HEK293 (cell line): ENCODE results near the gene IMPACT.

Experiments used
- IKZF3 ChIP-seq: fragments of 450-650 bp; IDR thresholded peaks from 2 replicates; pipeline ENCODE4 v1.5.0; 2018; ENCODE audit warnings: missing biosample characterization, mild to moderate bottlenecking, missing genetic modification characterization, moderate library complexity
- KLF10 ChIP-seq: fragments of 450-650 bp; IDR thresholded peaks from 2 replicates; pipeline ENCODE4 v1.5.1; 2018; ENCODE audit warnings: missing biosample characterization, mild to moderate bottlenecking, missing genetic modification characterization
- MEIS1 ChIP-seq: sonication (generic); formaldehyde crosslinking; IDR thresholded peaks from 2 replicates; pipeline ENCODE4 v1.8.1; 2022; ENCODE audit warnings: missing genetic modification reagents, mild to moderate bottlenecking, borderline replicate concordance
- OSR2 ChIP-seq: fragments of 450-650 bp; formaldehyde crosslinking; IDR thresholded peaks from 2 replicates; pipeline ENCODE4 v1.5.1; 2016; ENCODE audit warnings: missing biosample characterization, missing genetic modification characterization
- SP3 ChIP-seq: fragments of 450-650 bp; formaldehyde crosslinking; IDR thresholded peaks from 2 replicates; pipeline ENCODE4 v1.5.1; 2016; ENCODE audit warnings: missing biosample characterization, missing genetic modification characterization
- WT1 ChIP-seq: fragments of 450-650 bp; formaldehyde crosslinking; IDR thresholded peaks from 2 replicates; pipeline ENCODE4 v1.5.1; 2016; ENCODE audit warnings: missing biosample characterization, missing genetic modification characterization
- ZBTB26 ChIP-seq: fragments of 450-650 bp; formaldehyde crosslinking; optimal IDR thresholded peaks from 2 replicates; pipeline ENCODE3; 2016; ENCODE audit warnings: missing biosample characterization, mild to moderate bottlenecking, missing genetic modification characterization
- ZFP3 ChIP-seq: fragments of 450-650 bp; formaldehyde crosslinking; IDR thresholded peaks from 2 replicates; pipeline ENCODE4 v1.5.1; 2016; ENCODE audit warnings: low read depth, missing biosample characterization, missing genetic modification characterization
- ZNF174 ChIP-seq: fragments of 450-650 bp; formaldehyde crosslinking; IDR thresholded peaks from 2 replicates; pipeline ENCODE4 v1.5.0; 2017; ENCODE audit warnings: missing biosample characterization, mild to moderate bottlenecking, missing genetic modification characterization
- ZNF19 ChIP-seq: fragments of 450-650 bp; formaldehyde crosslinking; IDR thresholded peaks from 2 replicates; pipeline ENCODE4; 2016; ENCODE audit warnings: missing biosample characterization, missing genetic modification characterization, low read depth
- ZNF2 ChIP-seq: fragments of 450-650 bp; formaldehyde crosslinking; IDR thresholded peaks from 2 replicates; pipeline ENCODE4 v1.5.1; 2016; ENCODE audit warnings: missing biosample characterization, missing genetic modification characterization
- ZNF274 ChIP-seq, 2 experiments: fragments of 200-500 bp in 1 of 2; fragments of 450-650 bp in 1 of 2; sonication (Bioruptor generic) in 1 of 2; formaldehyde crosslinking in 1 of 2; IDR thresholded peaks; 2 replicates each; pipeline versions ENCODE4 v1.5.1 to v1.6.1; 2014 to 2016; ENCODE audit warnings: borderline replicate concordance in 1 of 2, inconsistent platforms in 1 of 2, low read length in 1 of 2, missing biosample characterization in 1 of 2, missing genetic modification characterization in 1 of 2
- ZNF391 ChIP-seq: fragments of 450-650 bp; formaldehyde crosslinking; IDR thresholded peaks from 2 replicates; pipeline ENCODE4 v1.5.1; 2016; ENCODE audit warnings: low read depth, missing biosample characterization, missing genetic modification characterization, borderline replicate concordance
- ZNF426 ChIP-seq: fragments of 450-650 bp; formaldehyde crosslinking; IDR thresholded peaks from 2 replicates; pipeline ENCODE4 v1.5.1; 2017; ENCODE audit warnings: missing biosample characterization, missing genetic modification characterization, mild to moderate bottlenecking, inconsistent platforms, moderate library complexity
- ZNF449 ChIP-seq: fragments of 450-650 bp; formaldehyde crosslinking; IDR thresholded peaks from 2 replicates; pipeline ENCODE4 v1.5.1; 2017; ENCODE audit warnings: missing biosample characterization, mild to moderate bottlenecking, missing genetic modification characterization, moderate library complexity
- ZNF48 ChIP-seq: fragments of 450-650 bp; formaldehyde crosslinking; IDR thresholded peaks from 2 replicates; pipeline ENCODE4 v1.5.1; 2016; ENCODE audit warnings: missing biosample characterization, missing genetic modification characterization
- ZNF549 ChIP-seq: fragments of 450-650 bp; IDR thresholded peaks from 2 replicates; pipeline ENCODE4 v1.5.1; 2018; ENCODE audit warnings: missing biosample characterization, missing genetic modification characterization, mild to moderate bottlenecking, inconsistent platforms, moderate library complexity
- ZNF561 ChIP-seq: fragments of 450-650 bp; IDR thresholded peaks from 2 replicates; pipeline ENCODE4 v1.5.1; 2018; ENCODE audit warnings: missing biosample characterization, missing genetic modification characterization, borderline replicate concordance
- ZNF664 ChIP-seq: fragments of 450-650 bp; formaldehyde crosslinking; IDR thresholded peaks from 2 replicates; pipeline ENCODE4 v1.5.1; 2016; ENCODE audit warnings: missing biosample characterization, missing genetic modification characterization
- ZSCAN23 ChIP-seq: fragments of 450-650 bp; formaldehyde crosslinking; IDR thresholded peaks from 2 replicates; pipeline ENCODE4 v1.5.1; 2016; ENCODE audit warnings: missing biosample characterization, missing genetic modification characterization
- TF ChIP-seq, protein P1 (sequence below): fragments of 450-650 bp; formaldehyde crosslinking; conservative IDR thresholded peaks from 2 replicates; pipeline ENCODE4 v1.5.1; 2016; ENCODE audit warnings: low read depth, missing biosample characterization, missing genetic modification characterization
- TF ChIP-seq, protein P2 (sequence below): fragments of 450-650 bp; formaldehyde crosslinking; conservative IDR thresholded peaks from 2 replicates; pipeline ENCODE4 v1.5.1; 2016; ENCODE audit warnings: low read depth, missing biosample characterization, missing genetic modification characterization
- TF ChIP-seq, protein P3 (sequence below): fragments of 450-650 bp; formaldehyde crosslinking; IDR thresholded peaks from 2 replicates; pipeline ENCODE4 v1.5.1; 2016; ENCODE audit warnings: missing biosample characterization, missing genetic modification characterization
- TF ChIP-seq, protein P4 (sequence below): fragments of 450-650 bp; formaldehyde crosslinking; IDR thresholded peaks from 2 replicates; pipeline ENCODE4 v1.5.1; 2016; ENCODE audit warnings: missing biosample characterization, missing genetic modification characterization

The IMPACT gene

GRCh38 chr18:24397694-24398368 is 28.6 kb upstream of the IMPACT start, which contains the start of gene OSBPL1A (continued):
- TF ChIP-seq, protein P1, sequence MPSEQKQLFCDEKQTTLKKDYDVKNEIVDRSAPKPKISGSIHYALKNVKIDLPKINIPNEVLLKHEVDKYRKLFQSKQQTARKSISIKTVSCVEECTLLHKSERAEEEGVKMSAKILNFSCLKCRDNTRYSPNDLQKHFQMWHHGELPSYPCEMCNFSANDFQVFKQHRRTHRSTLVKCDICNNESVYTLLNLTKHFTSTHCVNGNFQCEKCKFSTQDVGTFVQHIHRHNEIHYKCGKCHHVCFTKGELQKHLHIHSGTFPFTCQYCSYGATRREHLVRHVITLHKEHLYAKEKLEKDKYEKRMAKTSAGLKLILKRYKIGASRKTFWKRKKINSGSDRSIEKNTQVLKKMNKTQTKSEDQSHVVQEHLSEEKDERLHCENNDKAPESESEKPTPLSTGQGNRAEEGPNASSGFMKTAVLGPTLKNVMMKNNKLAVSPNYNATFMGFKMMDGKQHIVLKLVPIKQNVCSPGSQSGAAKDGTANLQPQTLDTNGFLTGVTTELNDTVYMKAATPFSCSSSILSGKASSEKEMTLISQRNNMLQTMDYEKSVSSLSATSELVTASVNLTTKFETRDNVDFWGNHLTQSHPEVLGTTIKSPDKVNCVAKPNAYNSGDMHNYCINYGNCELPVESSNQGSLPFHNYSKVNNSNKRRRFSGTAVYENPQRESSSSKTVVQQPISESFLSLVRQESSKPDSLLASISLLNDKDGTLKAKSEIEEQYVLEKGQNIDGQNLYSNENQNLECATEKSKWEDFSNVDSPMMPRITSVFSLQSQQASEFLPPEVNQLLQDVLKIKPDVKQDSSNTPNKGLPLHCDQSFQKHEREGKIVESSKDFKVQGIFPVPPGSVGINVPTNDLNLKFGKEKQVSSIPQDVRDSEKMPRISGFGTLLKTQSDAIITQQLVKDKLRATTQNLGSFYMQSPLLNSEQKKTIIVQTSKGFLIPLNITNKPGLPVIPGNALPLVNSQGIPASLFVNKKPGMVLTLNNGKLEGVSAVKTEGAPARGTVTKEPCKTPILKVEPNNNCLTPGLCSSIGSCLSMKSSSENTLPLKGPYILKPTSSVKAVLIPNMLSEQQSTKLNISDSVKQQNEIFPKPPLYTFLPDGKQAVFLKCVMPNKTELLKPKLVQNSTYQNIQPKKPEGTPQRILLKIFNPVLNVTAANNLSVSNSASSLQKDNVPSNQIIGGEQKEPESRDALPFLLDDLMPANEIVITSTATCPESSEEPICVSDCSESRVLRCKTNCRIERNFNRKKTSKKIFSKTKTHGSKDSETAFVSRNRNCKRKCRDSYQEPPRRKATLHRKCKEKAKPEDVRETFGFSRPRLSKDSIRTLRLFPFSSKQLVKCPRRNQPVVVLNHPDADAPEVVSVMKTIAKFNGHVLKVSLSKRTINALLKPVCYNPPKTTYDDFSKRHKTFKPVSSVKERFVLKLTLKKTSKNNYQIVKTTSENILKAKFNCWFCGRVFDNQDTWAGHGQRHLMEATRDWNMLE (tag by site-specific recombination): no peak
- peak; percentile 99 for TF ChIP-seq ZBTB26 (tag by site-specific recombination)
- TF ChIP-seq ZNF2 (tag by site-specific recombination): no peak
- 0 out of 2 replicates have a peak, but pooled peaks have one; percentile 17 for TF ChIP-seq ZNF391 (tag by site-specific recombination)
- no peak for TF ChIP-seq ZNF174
- TF ChIP-seq ZFP3: no peak
- TF ChIP-seq IKZF3: peak; percentile 68
- no peak; the same call in 1 of the 2 replicates for TF ChIP-seq ZNF561 (tag by site-specific recombination)
- TF ChIP-seq ZNF48 (tag by site-specific recombination): no peak
- TF ChIP-seq, protein P2, sequence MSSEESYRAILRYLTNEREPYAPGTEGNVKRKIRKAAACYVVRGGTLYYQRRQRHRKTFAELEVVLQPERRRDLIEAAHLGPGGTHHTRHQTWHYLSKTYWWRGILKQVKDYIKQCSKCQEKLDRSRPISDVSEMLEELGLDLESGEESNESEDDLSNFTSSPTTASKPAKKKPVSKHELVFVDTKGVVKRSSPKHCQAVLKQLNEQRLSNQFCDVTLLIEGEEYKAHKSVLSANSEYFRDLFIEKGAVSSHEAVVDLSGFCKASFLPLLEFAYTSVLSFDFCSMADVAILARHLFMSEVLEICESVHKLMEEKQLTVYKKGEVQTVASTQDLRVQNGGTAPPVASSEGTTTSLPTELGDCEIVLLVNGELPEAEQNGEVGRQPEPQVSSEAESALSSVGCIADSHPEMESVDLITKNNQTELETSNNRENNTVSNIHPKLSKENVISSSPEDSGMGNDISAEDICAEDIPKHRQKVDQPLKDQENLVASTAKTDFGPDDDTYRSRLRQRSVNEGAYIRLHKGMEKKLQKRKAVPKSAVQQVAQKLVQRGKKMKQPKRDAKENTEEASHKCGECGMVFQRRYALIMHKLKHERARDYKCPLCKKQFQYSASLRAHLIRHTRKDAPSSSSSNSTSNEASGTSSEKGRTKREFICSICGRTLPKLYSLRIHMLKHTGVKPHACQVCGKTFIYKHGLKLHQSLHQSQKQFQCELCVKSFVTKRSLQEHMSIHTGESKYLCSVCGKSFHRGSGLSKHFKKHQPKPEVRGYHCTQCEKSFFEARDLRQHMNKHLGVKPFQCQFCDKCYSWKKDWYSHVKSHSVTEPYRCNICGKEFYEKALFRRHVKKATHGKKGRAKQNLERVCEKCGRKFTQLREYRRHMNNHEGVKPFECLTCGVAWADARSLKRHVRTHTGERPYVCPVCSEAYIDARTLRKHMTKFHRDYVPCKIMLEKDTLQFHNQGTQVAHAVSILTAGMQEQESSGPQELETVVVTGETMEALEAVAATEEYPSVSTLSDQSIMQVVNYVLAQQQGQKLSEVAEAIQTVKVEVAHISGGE (tag by site-specific recombination): peak; percentile 7; the same call in 1 of the 2 replicates
- no peak for TF ChIP-seq ZNF19 (tag by site-specific recombination)
- no peak for TF ChIP-seq ZNF664 (tag by site-specific recombination)
- no peak for TF ChIP-seq ZSCAN23
- TF ChIP-seq OSR2: 0 out of 2 replicates have a peak, but pooled peaks have one; percentile 26
- TF ChIP-seq MEIS1 (CRISPR knock-in tag): no peak
- TF ChIP-seq ZNF549 (tag by site-specific recombination): no peak
- TF ChIP-seq SP3 (tag by site-specific recombination): peak; percentile 98
- TF ChIP-seq, protein P3, sequence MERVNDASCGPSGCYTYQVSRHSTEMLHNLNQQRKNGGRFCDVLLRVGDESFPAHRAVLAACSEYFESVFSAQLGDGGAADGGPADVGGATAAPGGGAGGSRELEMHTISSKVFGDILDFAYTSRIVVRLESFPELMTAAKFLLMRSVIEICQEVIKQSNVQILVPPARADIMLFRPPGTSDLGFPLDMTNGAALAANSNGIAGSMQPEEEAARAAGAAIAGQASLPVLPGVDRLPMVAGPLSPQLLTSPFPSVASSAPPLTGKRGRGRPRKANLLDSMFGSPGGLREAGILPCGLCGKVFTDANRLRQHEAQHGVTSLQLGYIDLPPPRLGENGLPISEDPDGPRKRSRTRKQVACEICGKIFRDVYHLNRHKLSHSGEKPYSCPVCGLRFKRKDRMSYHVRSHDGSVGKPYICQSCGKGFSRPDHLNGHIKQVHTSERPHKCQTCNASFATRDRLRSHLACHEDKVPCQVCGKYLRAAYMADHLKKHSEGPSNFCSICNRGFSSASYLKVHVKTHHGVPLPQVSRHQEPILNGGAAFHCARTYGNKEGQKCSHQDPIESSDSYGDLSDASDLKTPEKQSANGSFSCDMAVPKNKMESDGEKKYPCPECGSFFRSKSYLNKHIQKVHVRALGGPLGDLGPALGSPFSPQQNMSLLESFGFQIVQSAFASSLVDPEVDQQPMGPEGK (tag by site-specific recombination): peak; percentile 86
- no peak for TF ChIP-seq ZNF274 (IDR thresholded peaks at IDR 0.05; ENCODE audit: low read length)
- TF ChIP-seq ZNF274 (tag by site-specific recombination; IDR thresholded peaks at IDR 0.05; ENCODE audit: borderline replicate concordance): no peak
- TF ChIP-seq ZNF426: no peak
- peak; percentile 99 for TF ChIP-seq KLF10 (tag by site-specific recombination)
- TF ChIP-seq, protein P4, sequence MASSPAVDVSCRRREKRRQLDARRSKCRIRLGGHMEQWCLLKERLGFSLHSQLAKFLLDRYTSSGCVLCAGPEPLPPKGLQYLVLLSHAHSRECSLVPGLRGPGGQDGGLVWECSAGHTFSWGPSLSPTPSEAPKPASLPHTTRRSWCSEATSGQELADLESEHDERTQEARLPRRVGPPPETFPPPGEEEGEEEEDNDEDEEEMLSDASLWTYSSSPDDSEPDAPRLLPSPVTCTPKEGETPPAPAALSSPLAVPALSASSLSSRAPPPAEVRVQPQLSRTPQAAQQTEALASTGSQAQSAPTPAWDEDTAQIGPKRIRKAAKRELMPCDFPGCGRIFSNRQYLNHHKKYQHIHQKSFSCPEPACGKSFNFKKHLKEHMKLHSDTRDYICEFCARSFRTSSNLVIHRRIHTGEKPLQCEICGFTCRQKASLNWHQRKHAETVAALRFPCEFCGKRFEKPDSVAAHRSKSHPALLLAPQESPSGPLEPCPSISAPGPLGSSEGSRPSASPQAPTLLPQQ (tag by site-specific recombination): peak; percentile 49
- no peak for TF ChIP-seq ZNF449 (tag by site-specific recombination)
- peak; percentile 45 for TF ChIP-seq WT1 (tag by site-specific recombination)
